ENCODE measurements around the gene PPP4R1.

The PPP4R1 gene

DNA sequence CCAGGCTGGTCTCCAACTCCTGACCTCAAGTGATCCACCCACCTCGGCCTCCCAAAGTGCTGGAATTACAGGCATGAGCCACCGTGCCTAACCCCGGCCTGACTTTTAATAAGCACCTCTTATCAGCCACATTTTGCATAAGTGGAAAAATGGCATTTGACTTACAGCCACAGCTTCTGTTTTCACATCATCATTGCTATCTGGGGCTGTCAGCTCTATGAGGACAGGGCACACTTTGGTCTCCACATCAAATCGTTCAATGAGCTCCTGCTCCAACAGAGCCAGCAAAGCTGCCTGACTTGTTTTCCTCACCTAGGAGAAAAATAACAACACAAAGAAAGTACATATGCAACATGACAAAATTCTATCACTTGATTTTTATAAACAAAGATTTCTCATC, 26.4 kb downstream of the PPP4R1 start:
- no peak for DNase-seq

DNA sequence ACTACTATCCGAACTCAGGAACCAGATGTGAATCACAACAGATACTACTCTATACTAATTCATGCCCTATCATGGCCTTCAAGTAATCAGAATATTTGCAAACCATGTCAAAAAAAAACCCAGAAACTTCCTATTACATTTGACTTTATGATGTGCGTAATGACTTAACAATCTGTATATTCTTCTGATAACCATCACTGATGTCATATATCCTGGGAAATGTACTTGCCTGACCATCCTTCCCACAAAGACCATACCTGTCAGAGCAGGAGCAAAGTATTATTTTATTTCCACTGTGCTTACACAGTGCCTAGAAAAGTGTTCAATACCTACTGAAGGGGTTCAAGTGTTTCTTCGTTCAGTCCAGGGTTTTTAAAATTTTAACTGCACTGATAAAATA, 27.5 kb downstream of the PPP4R1 start:
- DNase-seq: no peak

DNA sequence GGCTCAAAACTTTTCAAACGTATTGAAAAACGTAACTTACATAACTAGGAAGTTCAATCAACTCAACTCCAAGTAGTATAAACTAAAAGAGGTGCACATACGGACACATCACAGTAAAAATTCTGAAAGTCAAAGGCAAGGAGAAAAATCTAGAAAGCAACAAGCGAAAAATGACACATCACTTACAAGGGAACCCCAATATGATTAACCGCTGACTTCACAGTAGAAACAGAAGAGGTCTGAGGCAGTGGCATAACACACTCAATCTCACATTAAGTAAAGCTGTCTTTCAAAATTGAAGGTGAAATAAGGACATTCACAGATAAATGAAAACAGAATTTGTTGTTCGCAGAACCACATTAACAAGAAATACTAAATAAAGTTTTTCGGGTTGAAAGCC, 32.7 kb downstream of the PPP4R1 start:
- no peak for DNase-seq

DNA sequence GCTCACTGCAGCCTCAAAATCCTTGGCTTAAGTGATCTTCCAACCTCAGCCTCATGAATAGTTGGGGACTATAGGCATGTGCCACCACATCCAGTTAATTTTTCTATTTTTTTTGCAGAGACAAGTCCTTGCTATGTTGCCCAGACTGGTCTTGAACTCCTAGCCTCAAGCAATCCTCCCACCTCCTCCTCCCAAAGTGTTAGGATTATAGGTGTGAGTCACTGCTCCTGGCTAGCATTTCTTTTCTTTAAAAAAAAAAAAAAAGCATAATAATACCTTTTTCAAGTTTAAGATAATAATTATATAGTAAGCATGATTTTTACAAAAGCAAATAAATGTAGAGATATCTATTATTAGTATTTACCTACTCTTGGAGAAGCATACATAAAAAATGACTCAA, 36.1 kb downstream of the PPP4R1 start:
- no peak for DNase-seq

DNA sequence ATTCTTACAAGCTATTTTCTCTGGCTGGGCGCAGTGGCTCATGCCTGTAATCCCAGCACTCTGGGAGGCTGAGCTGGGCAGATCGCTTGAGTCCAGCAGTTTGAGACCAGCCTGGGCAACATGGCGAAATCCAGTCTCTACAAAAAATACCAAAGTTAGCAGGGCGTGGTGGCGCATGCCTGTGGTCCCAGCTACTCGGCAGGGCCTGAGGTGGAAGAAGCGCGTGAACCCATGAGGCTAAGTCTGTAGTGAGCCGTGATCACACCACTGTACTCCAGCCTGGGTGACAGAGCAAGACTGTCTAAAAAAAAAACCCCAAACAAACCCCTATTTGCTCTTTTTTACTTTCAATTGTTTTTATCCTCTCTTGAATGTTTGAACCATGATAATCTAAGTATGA, 37.0 kb downstream of the PPP4R1 start:
- no peak for DNase-seq

- DNase-seq: no peak
Observed at GRCh38 chr18:9575558-9575957, 38.8 kb downstream of the PPP4R1 start.

- no peak for DNase-seq
Observed at GRCh38 chr18:9574473-9575115, 39.8 kb downstream of the PPP4R1 start.

- DNase-seq: no peak
Observed at GRCh38 chr18:9571546-9571945, 42.8 kb downstream of the PPP4R1 start.

GRCh38 chr18:9570255-9570654, 44.1 kb downstream of the PPP4R1 start:
- DNase-seq: no peak

- no peak for DNase-seq
Observed at GRCh38 chr18:9569178-9569577, 45.2 kb downstream of the PPP4R1 start.

- no peak for DNase-seq
Observed at GRCh38 chr18:9568186-9568585, 46.2 kb downstream of the PPP4R1 start.

- no peak for DNase-seq
Observed at GRCh38 chr18:9565407-9565806, 49.0 kb downstream of the PPP4R1 start.

GRCh38 chr18:9563331-9563730, 51.0 kb downstream of the PPP4R1 start:
- no peak for DNase-seq

- DNase-seq: no peak
Observed at GRCh38 chr18:9562584-9562983, 51.8 kb downstream of the PPP4R1 start.

GRCh38 chr18:9561759-9562158, 52.6 kb downstream of the PPP4R1 start:
- DNase-seq: no peak

GRCh38 chr18:9559253-9559652, 55.1 kb downstream of the PPP4R1 start:
- DNase-seq: no peak

GRCh38 chr18:9558387-9559064, 55.8 kb downstream of the PPP4R1 start:
- DNase-seq: no peak

DNA sequence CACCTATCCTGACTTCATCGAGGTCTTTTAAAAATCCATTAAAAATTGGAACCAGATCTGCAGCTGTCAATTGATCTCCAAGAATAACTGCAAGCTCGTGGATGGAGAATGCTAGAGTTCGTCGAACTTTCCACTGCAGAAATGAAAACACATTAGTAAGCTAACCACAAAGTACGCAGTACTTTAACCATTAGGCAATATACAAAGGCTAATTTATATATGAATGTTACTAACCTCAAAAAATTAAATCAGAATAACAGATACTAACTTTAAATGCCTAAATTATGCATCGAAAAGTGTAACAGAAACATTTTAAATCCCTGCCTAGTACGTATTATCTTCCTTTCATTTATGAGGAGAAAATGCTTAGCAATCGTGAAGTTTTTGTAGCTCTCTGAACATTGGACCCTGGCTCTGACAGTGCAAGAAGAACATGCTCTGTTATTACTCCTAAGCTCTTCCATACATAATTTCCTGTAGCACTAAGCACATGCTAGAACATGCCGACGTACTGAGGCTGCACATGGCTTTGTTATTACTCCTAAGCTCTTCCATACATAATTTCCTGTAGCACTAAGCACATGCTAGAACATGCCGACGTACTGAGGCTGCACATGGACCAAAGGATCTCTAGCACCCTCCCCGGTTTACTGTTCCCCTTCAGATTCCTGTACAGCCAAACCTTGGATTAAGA, 57.0 kb downstream of the PPP4R1 start:
- no peak for DNase-seq

- DNase-seq: no peak
Observed at GRCh38 chr18:9552616-9553015, 61.7 kb downstream of the PPP4R1 start.

DNA sequence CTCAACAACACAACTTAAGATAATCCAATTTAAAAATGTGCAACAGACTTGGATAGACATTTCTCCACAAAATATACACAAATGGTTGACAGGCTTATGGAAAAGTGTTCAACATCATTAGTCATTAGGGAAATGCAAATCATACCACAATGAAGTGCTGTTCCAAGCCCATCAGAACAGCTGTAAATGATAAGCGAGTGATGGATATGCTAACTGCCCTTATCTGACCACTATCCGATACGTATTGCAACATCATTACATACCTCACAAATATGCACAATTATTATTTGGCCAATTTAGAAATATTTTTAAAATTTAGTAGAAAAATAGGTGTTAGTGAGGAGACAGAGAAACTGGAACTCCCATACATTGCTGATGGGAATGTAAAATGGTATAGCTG, 62.2 kb downstream of the PPP4R1 start:
- DNase-seq: no peak

- DNase-seq: no peak
Observed at GRCh38 chr18:9550429-9550828, 63.9 kb downstream of the PPP4R1 start.

DNA sequence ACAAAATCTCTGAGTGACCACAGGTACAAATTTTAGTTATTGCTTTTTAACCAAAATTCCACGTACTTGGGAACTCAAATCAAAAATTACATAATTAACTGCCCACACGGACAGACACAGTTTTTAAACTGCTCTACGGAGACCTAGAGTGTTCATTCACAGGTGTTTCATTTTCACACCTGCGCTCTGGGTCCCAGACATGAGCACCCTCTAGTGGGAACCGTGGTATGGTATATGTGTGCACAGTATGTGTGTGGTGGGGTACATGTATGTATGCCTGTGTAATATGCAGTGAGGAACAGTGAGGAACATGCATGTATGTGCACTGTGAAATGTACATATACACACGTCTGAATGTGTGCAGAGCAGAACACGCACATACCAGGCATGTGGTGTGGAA, 65.0 kb downstream of the PPP4R1 start:
- DNase-seq: no peak

DNA sequence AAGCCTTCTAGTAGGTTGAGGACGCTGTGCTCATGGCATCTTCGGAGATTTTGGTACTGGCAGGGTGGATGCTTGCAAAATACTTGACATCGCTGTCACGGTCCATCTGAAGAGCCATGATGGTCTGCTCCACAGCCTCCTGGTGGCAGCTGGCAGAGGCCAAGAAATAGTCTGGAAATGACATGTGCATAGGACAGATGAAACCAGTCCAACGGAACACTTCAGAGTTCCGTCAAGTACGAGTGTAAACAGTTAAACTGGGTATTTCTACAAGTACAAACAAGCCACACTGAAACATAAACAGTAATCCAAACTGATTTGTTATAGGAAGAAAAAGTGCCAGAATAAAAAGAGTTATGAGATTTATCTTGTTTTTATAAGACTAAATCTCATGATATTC, 66.6 kb downstream of the PPP4R1 start:
- no peak for DNase-seq

DNA sequence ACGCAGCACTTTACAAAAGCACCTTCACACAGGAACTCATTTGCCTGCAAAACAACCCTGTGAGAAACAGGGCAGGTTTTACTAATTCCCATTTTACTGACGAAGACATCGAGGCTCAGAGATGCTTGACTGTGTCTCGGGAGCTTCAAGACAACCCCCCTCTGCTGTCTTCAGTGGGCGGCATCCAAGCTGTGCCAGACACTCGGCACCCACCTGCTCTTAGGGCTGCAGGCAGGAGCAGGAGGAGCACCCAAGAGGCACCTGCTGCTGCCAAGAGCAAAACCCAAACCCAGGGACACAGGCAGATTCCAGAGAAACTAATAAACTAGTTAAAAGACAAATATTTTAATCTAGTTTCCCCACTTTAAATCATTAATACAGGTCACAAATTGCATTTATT, 67.9 kb downstream of the PPP4R1 start:
- DNase-seq: no peak

Measured in stimulated activated naive CD4-positive, alpha-beta T cell (primary cell).